K562 (cell line): ENCODE data around the gene FGF21. TPM values are rescaled to one million over a fixed set of nuclear protein-coding genes. Genes with fewer than 3 reads are reported as not detected.

Experiments used
- ATAC-seq: fragments of 200-7000 bp; cut with Tn5 transposase; 3 replicates; pipeline ENCODE4 v1.9.1; 2020; ENCODE audit warnings: moderate library complexity
- BruUV-seq: library from RNA; stranded (reverse); fragments of 400-500 nt; replicated peaks from 2 replicates; lab custom pipeline; 2021; lab: Mats Ljungman, UMichigan
- CTCF ChIA-PET: fragments of 300-600 bp; formaldehyde crosslinking; extraction: SDS; loops from one replicate; lab custom pipeline; 2021; ENCODE audit warnings: low intra/inter-chr PET ratio; lab: Yijun Ruan, JAX
- POLR2A ChIA-PET: fragments of 300-600, 350-650 bp; sonication (Branson Sonifier 250); formaldehyde crosslinking; extraction: SDS; loops from one replicate; lab custom pipeline; 2021; ENCODE audit warnings: antibody characterized with exemption, inconsistent platforms; lab: Yijun Ruan, JAX
- DNase-seq, 4 experiments: peaks; one replicate each; pipeline versions ENCODE4 v3.0.0 to v3.0.0-alpha.2; 2011 to 2018; ENCODE audit warnings: low spot score in 3 of 4, mixed read lengths in 3 of 4; ENCODE audit errors: extremely low read depth in 1 of 4
- FAIRE-seq: peaks from 2 replicates; lab custom pipeline; 2011; peaks lifted over from hg19 to GRCh38; lab: Jason Lieb, UNC
- H2AFZ ChIP-seq: 2 replicates; pipeline ENCODE4 v1.6.0; 2011; ENCODE audit warnings: low read depth, low read length, control low read depth, inconsistent platforms
- H3K27ac ChIP-seq: fragments of 200-600 bp; 3 replicates; pipeline ENCODE4 v1.8.0; 2011; ENCODE audit warnings: low read depth, mild to moderate bottlenecking, control low read depth, inconsistent platforms, low read length, moderate library complexity, mixed read lengths; ENCODE audit errors: extremely low read depth
- H3K27me3 ChIP-seq, 2 experiments: fragments of 300-600 bp in 1 of 2; 2 replicates in 1 of 2; 3 replicates in 1 of 2; pipeline versions ENCODE4 v1.6.0 to v1.8.0; 2011; ENCODE audit warnings: inconsistent platforms in 2 of 2, low read length in 2 of 2, mild to moderate bottlenecking in 1 of 2, mixed read lengths in 1 of 2, moderate library complexity in 1 of 2; ENCODE audit not compliant: control insufficient read depth in 2 of 2, insufficient read depth in 2 of 2
- H3K36me3 ChIP-seq: fragments of 300-600 bp; 3 replicates; pipeline ENCODE4 v1.8.0; 2011; ENCODE audit warnings: mild to moderate bottlenecking, low read length, inconsistent platforms; ENCODE audit not compliant: control insufficient read depth, insufficient read depth
- H3K4me1 ChIP-seq, 2 experiments: fragments of 200-600 bp in 1 of 2; replicated peaks in 1 of 2; 2 replicates in 1 of 2; 3 replicates in 1 of 2; pipeline versions ENCODE4 v1.5.1 to v1.8.0; 2011; ENCODE audit warnings: inconsistent platforms in 2 of 2, low read length in 2 of 2, mild to moderate bottlenecking in 1 of 2, mixed read lengths in 1 of 2, moderate library complexity in 1 of 2; ENCODE audit not compliant: control insufficient read depth in 2 of 2, insufficient read depth in 2 of 2
- H3K4me2 ChIP-seq: 2 replicates; pipeline ENCODE4 v1.6.1; 2011; ENCODE audit warnings: low read length, control low read depth, inconsistent platforms, mixed read lengths; ENCODE audit not compliant: insufficient read depth
- H3K4me3 ChIP-seq: fragments of 200-600 bp; sonication (generic), shearing (Covaris generic); 2 replicates; pipeline ENCODE4 v1.5.1; 2016; ENCODE audit warnings: control low read depth, inconsistent platforms
- H3K79me2 ChIP-seq: fragments of 200-600 bp; 3 replicates; pipeline ENCODE4 v1.8.0; 2011; ENCODE audit warnings: low read length, inconsistent platforms; ENCODE audit not compliant: control insufficient read depth, insufficient read depth
- H3K9ac ChIP-seq, 2 experiments: 2 replicates each; pipeline versions ENCODE4 v1.6.0 to v1.6.1; 2011; ENCODE audit warnings: low read depth in 2 of 2, low read length in 2 of 2, control low read depth in 1 of 2, inconsistent platforms in 1 of 2, mild to moderate bottlenecking in 1 of 2, mixed read lengths in 1 of 2; ENCODE audit not compliant: insufficient read depth in 1 of 2
- H3K9me1 ChIP-seq: one replicate; pipeline ENCODE4 v1.6.0; 2011; ENCODE audit warnings: inconsistent platforms, mild to moderate bottlenecking, low read length, moderate library complexity; ENCODE audit not compliant: control insufficient read depth, insufficient read depth
- H3K9me3 ChIP-seq: replicated peaks from 2 replicates; pipeline ENCODE4 v1.5.1; 2011; ENCODE audit warnings: low read depth, low read length, inconsistent platforms; ENCODE audit not compliant: control insufficient read depth, insufficient read depth
- H4K20me1 ChIP-seq: replicated peaks from 2 replicates; pipeline ENCODE4 v1.6.1; 2011; ENCODE audit warnings: low read length, inconsistent platforms, mixed read lengths; ENCODE audit not compliant: control insufficient read depth, insufficient read depth
- FOXM1 ChIP-seq, 2 experiments: fragments of 450-650 bp in 1 of 2; sonication (generic) in 1 of 2; formaldehyde crosslinking in 1 of 2; IDR thresholded peaks; 2 replicates each; pipeline versions ENCODE4 v1.6.1 to v1.9.0; 2017 to 2022; ENCODE audit warnings: low read depth in 2 of 2, mild to moderate bottlenecking in 2 of 2, missing genetic modification reagents in 1 of 2, moderate library complexity in 1 of 2
- GTF2F1 ChIP-seq: IDR thresholded peaks from 2 replicates; pipeline ENCODE4 v1.6.1; 2011; ENCODE audit warnings: low read depth, low read length, improper control_type of control experiment
- HDAC1 ChIP-seq, 2 experiments: fragments of 450-650 bp; IDR thresholded peaks; 2 replicates each; pipeline ENCODE4 v1.6.1; 2016 to 2017; ENCODE audit warnings: inconsistent platforms in 1 of 2, mild to moderate bottlenecking in 1 of 2, moderate library complexity in 1 of 2
- HSF4 ChIP-seq: fragments of 250-450 bp; sonication (Bioruptor Pico); IDR thresholded peaks from 2 replicates; pipeline ENCODE4 v2.1.2; 2022; ENCODE audit warnings: mild to moderate bottlenecking, moderate library complexity, borderline replicate concordance
- PHF21A ChIP-seq: fragments of 450-650 bp; IDR thresholded peaks from 2 replicates; pipeline ENCODE4 v1.6.1; 2017; ENCODE audit warnings: low read depth, borderline replicate concordance
- TCF7 ChIP-seq: sonication (generic); IDR thresholded peaks from 2 replicates; pipeline ENCODE4 v1.6.1; 2016; ENCODE audit warnings: antibody characterized with exemption, borderline replicate concordance
- WGBS: fragments of 100-300 bp; shearing (Covaris generic); methylation state at CpG from one replicate; pipeline ENCODE4 v1.1.6; 2016; ENCODE audit warnings: low coverage, mixed read lengths; ENCODE audit not compliant: insufficient coverage; ENCODE audit errors: missing lambda C conversion rate; 5-methylcytosine and 5-hydroxymethylcytosine counted together
- in situ Hi-C: fragments of 300-500 bp; cut with MboI; formaldehyde crosslinking; loops from 4 replicates; pipeline ENCODE4 v1.15.0; 2018; ENCODE audit warnings: inconsistent platforms, mixed read lengths
- intact Hi-C: fragments of 100-400 bp; cut with micrococcal nuclease; formaldehyde crosslinking; loops from 2 replicates; pipeline ENCODE4 v1.14.2; 2022
- polyA plus RNA-seq, 8 experiments: library from polyadenylated mRNA; depleted of rRNA in 4 of 8; stranded (reverse) in 5 of 8; unstranded in 3 of 8; fragments of >200 nt; fragmentation: Nextera tagmentation in 2 of 8; fragmentation: Illumina TruSeq in 1 of 8; extraction: Ambion mirVana in 2 of 8; extraction: Trizol in 1 of 8; gene quantifications; 2 replicates each; pipeline versions ENCODE4 v1.2.1 to v1.2.3, GENCODE V29; 2011 to 2014; ENCODE audit warnings: inconsistent platforms in 1 of 8, missing spikeins in 1 of 8
- total RNA-seq, 7 experiments: library from RNA; depleted of rRNA in 6 of 7; stranded (reverse); fragments of >200 nt in 6 of 7; fragmentation: Illumina TruSeq in 2 of 7; extraction: Trizol in 2 of 7; gene quantifications; 2 replicates each; pipeline versions ENCODE4 v1.2.1 to v1.2.3, GENCODE V29; 2011 to 2021; ENCODE audit warnings: low replicate concordance in 1 of 7
- TF ChIP-seq, protein P1 (sequence below), 2 experiments: fragments of 200-800 bp in 1 of 2; sonication (Bioruptor generic) in 1 of 2; sonication (generic) in 1 of 2; formaldehyde crosslinking in 1 of 2; IDR thresholded peaks in 1 of 2; conservative IDR thresholded peaks in 1 of 2; 2 replicates each; pipeline versions ENCODE4 v1.5.0 to v1.6.1; 2016 to 2020; ENCODE audit warnings: missing compliant biosample characterization in 1 of 2, missing genetic modification characterization in 1 of 2, missing genetic modification reagents in 1 of 2

The FGF21 gene
- total and polyA plus RNA-seq, 9 of the 15 experiments (the other 6 are each of a cell fraction or from before 2014, with no cell fraction given): 0.04 to 0.77 (median 0.09) TPM; not detected in 6

DNA sequence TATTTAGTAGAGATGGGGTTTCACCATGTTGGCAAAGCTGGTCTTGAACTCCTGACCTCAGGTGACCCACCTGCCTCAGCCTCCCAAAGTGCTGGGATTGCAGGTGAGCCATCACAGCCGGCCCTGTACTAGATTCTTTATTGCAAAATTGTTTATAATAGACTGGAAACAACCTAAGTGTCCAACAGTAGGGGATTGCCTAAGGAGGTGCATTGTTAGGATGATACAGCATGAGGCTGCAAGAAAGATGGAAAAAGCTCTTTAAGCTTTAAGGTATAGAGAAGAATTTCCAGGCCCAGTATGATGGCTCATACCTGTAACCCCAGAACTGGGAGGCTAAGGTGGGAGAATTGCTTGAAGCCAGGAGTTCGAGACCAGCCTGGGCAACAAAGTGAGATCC lies 47.3 kb downstream of the FGF21 start:
- FAIRE-seq: no peak
- POLR2A ChIA-PET: interaction anchor here (0.7 to 1.3 kb wide), 2 partner anchors 16 to 71 kb away, joined by 3 to 4 read pairs; no protein-coding TSS in a partner anchor
- no peak overlapping the region for H3K27ac ChIP-seq

DNA sequence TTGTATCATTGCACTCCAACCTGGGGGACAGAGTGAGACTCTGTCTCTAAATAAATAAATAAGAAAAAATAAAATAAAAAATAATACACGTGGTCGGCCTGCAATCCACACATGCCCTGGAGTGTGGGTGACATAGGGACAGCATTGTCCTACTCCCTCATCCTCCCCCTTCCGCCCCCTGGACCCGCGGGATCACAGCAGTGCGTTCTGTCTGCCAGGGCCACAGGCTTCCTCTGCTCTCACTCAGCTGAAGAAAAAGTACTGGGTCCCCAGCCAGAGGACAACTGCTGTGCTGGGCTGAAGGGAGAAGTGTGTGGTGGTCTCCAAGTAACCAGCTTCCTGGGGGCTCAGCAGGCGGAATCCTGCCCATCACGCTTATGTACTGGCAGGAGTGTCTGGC lies 49.2 kb downstream of the FGF21 start:
- in situ Hi-C loops (no loop called here), intact Hi-C loops (no loop called here)
- no peak overlapping the region for H2AFZ ChIP-seq
- peaks cover 18 to 38% of the 10 kb centered on the region in 2 experiments for H3K4me1 ChIP-seq
- ChIA-PET POLR2A (interaction anchor here (0.6 to 1.0 kb wide), 4 partner anchors 9 to 454 kb away, joined by 3 to 5 read pairs (median 4); no protein-coding TSS in a partner anchor), CTCF (no interaction called here)
- FAIRE-seq (no peak), DNase-seq (no peak), ATAC-seq (no peak)
- WGBS: 78% methylated on average over 8 of the region's 8 CpGs
- H4K20me1 ChIP-seq: 0 out of 2 replicates have a peak, but pooled peaks cover 3% of the 10 kb centered on the region
- H3K9me1 ChIP-seq: peaks cover 3% of the 10 kb centered on the region
- H3K36me3 ChIP-seq: peaks cover 42% of the 10 kb centered on the region; the same call in 1 of the 3 replicates
- H3K4me3 ChIP-seq: no peak overlapping the region
- H3K27ac ChIP-seq: no peak overlapping the region
- no peaks in the 10 kb centered on the region for H3K9me3 ChIP-seq
- no peak overlapping the region for H3K9ac ChIP-seq
- BruUV-seq: no TSS peak
- peaks cover 35% of the 10 kb centered on the region for H3K79me2 ChIP-seq
- H3K4me2 ChIP-seq: no peak overlapping the region
- no peak for TF ChIP-seq GTF2F1
- TF ChIP-seq, protein P1, sequence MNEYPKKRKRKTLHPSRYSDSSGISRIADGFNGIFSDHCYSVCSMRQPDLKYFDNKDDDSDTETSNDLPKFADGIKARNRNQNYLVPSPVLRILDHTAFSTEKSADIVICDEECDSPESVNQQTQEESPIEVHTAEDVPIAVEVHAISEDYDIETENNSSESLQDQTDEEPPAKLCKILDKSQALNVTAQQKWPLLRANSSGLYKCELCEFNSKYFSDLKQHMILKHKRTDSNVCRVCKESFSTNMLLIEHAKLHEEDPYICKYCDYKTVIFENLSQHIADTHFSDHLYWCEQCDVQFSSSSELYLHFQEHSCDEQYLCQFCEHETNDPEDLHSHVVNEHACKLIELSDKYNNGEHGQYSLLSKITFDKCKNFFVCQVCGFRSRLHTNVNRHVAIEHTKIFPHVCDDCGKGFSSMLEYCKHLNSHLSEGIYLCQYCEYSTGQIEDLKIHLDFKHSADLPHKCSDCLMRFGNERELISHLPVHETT (CRISPR knock-in tag; conservative IDR thresholded peaks at IDR 0.05 in 1 of 2, IDR thresholded peaks at IDR 0.05 in 1 of 2): no peak
- TF ChIP-seq TCF7: no peak
- H3K27me3 ChIP-seq: no peaks in the 10 kb centered on the region

More for the DNA sequence above, 47.3 kb downstream of the FGF21 start:
- BruUV-seq: no TSS peak
- Histone ChIP-seq H3K9me1 (no peaks in the 10 kb centered on the region), H3K79me2 (peaks cover 17% of the 10 kb centered on the region), H3K9ac (no peak overlapping the region), H2AFZ (no peak overlapping the region), H3K36me3 (peaks cover 42% of the 10 kb centered on the region; the same call in 1 of the 3 replicates), H3K4me1 (peaks cover 8 to 34% of the 10 kb centered on the region in 2 experiments), H4K20me1 (no peaks in the 10 kb centered on the region), H3K4me3 (no peak overlapping the region), H3K27me3 (no peaks in the 10 kb centered on the region), H3K4me2 (no peak overlapping the region), H3K9me3 (no peaks in the 10 kb centered on the region)
- CTCF ChIA-PET: no interaction called here
- intact Hi-C loops: no loop called here
- in situ Hi-C loops: no loop called here
- no peak for ATAC-seq
- no peak for TF ChIP-seq HDAC1 (IDR thresholded peaks at IDR 0.05)
- TF ChIP-seq HSF4 (CRISPR knock-in tag): no peak
- TF ChIP-seq PHF21A: no peak
- TF ChIP-seq FOXM1 (IDR thresholded peaks at IDR 0.05; ENCODE audit: low read depth): no peak
- TF ChIP-seq FOXM1 (CRISPR knock-in tag; IDR thresholded peaks at IDR 0.05; ENCODE audit: low read depth): no peak
- 88% methylated on average over 2 of the region's 2 CpGs for whole genome bisulfite sequencing
- DNase-seq: no peak
